ENCODE data around the gene CXXC5. TPM values are rescaled to one million over a fixed set of nuclear protein-coding genes. Genes with fewer than 3 reads are reported as not detected.
"Not testable (repeated sequence)": the region's sequence is repeated elsewhere in the genome, so short reads cannot be mapped to it uniquely, and the experiment has no call there.

Gene CXXC5
- total RNA-seq (2014; rRNA removed; shearing (Covaris generic)) = 49.4 and 54.9 TPM in 2 replicates
- 29.7 and 30.4 TPM in 2 replicates for polyA plus RNA-seq (2015; cell fraction: cytosol; rRNA removed)
- polyA plus RNA-seq (2015; cell fraction: nucleus; rRNA removed) = 19.3 and 19.5 TPM in 2 replicates

GRCh38 chr5:139648205-139649081, at the start of gene CXXC5:
TSS of gene CXXC5 (plus strand) at chr5:139648349. CDS start at chr5:139680524, 32,175 bp downstream.
- peak; percentile 72 for DNase-seq (ENCODE audit: low read depth)

GRCh38 chr5:139598601-139598965, 49.6 kb upstream of the CXXC5 start:
- not testable (repeated sequence) for DNase-seq (ENCODE audit: low read depth)

- DNase-seq (ENCODE audit: low read depth) = peak; percentile 79
These were observed 47.7 kb upstream of the CXXC5 start for GRCh38 chr5:139600336-139600949.

DNA sequence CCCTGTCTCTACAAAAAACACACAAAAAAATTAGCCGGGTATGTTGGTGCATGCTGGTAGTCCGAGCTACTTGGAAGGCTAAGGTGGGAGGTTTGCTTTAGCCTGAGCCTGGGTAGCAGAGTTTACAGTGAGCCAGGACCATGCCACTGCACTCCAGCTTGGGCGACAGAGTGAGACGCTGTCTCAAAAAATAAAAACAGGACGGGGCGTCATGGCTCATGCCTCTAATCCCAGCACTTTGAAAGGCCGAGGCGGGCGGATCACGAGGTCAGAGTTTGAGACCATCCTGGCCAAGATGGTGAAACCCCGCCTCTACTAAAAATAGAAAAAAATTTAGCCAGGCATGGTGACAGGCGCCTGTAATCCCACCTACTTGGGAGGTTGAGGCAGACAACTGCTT, 46.7 kb upstream of the CXXC5 start:
- no peak for DNase-seq (ENCODE audit: low read depth)

GRCh38 chr5:139601948-139602347, 46.2 kb upstream of the CXXC5 start:
- DNase-seq (ENCODE audit: low read depth) = not testable (repeated sequence)

GRCh38 chr5:139605887-139606286, 42.3 kb upstream of the CXXC5 start:
- DNase-seq (ENCODE audit: low read depth) = no peak

GRCh38 chr5:139611703-139612584, 36.2 kb upstream of the CXXC5 start:
- no peak for DNase-seq (ENCODE audit: low read depth)

DNA sequence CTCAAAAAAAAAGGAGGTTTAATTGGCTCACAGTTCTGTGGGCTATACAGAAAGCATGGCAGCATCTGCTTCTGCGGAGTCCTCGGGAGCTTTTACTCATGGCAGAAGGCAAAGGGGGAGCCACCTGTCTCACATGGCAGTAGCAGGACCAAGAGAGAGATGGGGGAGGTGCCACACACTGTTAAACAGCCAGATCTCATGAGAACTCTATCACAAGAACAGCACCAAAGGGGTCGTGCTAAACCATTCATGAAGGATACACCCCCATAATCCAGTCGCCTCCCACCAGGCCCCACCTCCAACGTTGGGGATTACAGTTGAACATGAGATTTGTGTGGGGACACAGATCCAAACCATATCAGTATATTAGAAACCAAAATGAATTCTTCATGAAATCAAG, 28.3 kb upstream of the CXXC5 start:
- no peak for DNase-seq (ENCODE audit: low read depth)

DNA sequence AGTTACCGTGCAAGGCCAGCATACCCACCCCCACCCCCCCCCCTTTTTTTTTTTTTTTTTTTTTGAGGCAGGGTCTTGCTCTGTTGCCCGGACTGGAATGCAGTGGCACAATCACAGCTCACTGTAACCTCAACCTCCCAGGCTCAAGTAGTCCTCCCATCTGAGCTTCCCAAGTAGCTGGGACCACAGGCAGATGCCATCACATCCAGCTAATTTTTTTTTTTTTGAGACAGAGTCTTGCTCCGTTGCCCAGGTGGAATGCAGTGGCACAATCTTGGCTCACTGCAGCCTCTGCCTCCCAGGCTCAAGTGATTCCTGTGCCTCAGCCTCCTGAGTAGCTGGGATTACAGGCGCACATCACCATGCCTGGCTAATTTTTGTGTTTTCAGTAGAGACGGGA, 22.8 kb upstream of the CXXC5 start:
- not testable (repeated sequence) for DNase-seq (ENCODE audit: low read depth)

- DNase-seq (ENCODE audit: low read depth) = no peak
These were observed 17.3 kb upstream of the CXXC5 start for GRCh38 chr5:139630855-139631254.

DNA sequence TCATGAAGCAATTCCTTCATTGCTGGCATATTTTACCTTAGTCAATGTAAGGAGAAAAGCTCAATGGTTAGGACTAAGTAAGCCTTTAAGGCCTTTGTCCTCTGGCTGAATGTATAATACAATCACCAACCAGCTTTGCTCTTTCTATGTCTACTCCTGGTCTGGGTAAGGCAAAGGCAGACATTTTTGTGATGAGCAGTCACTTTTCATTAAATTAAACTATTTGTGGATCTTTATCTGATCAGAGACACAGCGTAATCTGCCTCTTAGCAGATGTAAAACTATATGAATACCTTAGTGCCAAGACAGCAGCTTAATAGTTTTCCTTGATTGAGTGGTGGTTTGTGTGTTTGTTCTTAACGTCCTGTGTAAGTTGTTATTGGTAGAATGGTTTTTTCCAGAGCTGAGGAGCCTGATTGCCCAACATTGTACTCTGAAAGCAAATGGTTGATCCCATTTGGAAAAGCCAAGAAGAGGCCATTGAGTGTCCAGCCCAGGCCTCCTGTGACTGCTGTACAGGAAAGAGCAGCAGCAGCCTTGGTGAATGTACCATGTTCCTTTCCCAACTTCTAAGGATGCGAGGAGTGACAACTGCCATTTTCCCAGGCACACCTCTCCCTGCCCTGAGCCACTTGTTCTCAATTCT, 16.5 kb upstream of the CXXC5 start:
- DNase-seq (ENCODE audit: low read depth) = no peak

- peak; percentile 84 for DNase-seq (ENCODE audit: low read depth)
These were observed 14.7 kb upstream of the CXXC5 start for GRCh38 chr5:139633295-139634027.

GRCh38 chr5:139634028-139634325, 14.2 kb upstream of the CXXC5 start:
- DNase-seq (ENCODE audit: low read depth) = no peak

DNA sequence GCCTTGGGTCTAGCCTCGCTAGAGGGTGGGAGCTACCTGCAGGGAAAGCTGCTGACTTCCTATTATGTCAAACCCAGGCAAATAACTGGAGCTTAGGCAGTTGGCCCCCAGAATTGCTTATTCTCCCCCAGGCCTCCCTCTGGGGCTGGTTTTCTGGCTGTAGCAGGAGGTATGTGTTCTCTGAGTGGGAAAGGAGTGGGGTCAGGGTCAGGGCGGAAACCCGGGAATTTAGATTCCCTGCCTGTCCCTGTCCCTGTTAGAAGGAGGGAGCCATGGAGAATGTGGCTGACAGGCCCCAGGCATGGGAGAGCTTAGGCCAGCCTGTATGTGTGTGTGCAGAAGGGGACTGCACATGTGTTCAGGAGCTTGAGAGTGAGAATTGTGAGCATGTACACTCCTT, 13.6 kb upstream of the CXXC5 start:
- no peak for DNase-seq (ENCODE audit: low read depth)

DNA sequence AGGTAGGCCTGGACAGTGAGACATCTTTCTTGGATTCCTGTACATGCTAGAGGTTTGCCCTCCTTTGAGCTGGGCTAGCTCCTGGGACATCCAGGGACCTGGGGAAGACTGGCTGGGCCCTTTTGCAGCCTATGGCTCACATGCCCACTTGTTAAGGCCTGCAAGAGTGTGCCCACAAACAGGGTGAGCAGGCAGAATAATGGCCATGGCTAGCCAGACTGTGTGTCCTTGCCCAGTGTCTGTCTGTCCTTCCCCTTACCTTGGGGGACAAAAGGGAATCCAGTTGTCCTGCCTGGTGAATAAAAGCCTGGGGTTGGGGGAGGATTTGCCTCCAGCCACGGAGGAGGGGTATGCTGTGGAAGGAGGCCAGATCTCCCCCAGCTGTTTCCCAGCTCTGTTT, 13.0 kb upstream of the CXXC5 start:
- no peak for DNase-seq (ENCODE audit: low read depth)

DNA sequence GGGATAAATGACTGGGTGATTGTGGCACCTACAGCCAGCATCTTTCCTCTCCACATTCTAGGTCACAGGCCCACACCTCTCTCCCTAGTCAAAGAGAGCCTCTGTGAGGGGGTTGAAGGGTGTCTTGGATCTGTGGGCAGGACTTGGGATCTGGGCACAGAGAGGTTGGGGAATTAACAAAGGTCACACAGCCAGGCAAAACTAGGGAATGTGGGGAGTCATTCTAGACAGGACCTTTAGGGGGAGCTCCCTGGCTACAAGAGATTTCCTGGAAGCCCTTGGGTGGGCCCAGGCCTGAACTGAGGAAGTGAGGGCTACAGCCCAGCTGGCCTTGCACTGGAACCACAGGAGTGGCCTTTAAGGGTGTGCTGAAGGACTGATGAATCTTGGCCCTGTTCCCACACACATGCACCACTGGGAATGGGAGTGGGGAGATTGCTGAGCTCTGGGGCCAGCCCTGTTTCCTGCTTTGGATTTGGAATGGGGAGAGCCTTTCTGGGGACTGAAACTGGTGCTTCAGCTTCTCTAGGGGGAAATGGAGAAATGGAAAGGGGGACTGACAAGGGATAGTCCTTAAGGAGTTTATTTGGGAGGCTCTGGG, 12.4 kb upstream of the CXXC5 start:
- peak; percentile 92 for DNase-seq (ENCODE audit: low read depth)

- no peak for DNase-seq (ENCODE audit: low read depth)
These were observed 11.8 kb upstream of the CXXC5 start for GRCh38 chr5:139636207-139636792.

DNA sequence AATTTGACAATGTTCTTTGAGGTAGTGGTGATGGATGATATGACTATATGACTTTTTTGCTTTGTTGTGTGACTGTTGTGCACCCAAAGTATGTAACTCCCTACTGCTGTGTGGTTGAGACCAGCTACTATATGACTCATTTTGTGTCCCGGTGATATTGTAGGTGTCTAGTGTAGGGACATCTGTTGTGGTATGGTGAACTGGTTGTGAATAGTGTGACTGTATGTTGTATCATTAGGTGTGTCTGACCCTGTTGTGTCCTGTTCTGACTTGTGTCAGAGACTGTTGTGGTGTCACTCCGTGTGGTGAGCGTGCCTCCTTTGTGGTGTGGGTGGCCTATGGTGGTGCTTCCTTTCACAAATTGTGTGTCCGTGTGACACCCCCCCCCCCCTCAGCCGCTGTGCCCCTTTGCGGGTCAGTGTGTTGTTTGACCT, 11.2 kb upstream of the CXXC5 start:
- peak; percentile 58 for DNase-seq (ENCODE audit: low read depth)

GRCh38 chr5:139637438-139638089, 10.6 kb upstream of the CXXC5 start:
- peak; percentile 58 for DNase-seq (ENCODE audit: low read depth)

All from HT1080 (cell line).